ENCODE measurements around the gene LRRC56. TPM values are rescaled to one million over a fixed set of nuclear protein-coding genes. Genes with fewer than 3 reads are reported as not detected.

The LRRC56 gene
- total RNA-seq, 1 donor from 2014 or later, result 2.1 TPM

DNA sequence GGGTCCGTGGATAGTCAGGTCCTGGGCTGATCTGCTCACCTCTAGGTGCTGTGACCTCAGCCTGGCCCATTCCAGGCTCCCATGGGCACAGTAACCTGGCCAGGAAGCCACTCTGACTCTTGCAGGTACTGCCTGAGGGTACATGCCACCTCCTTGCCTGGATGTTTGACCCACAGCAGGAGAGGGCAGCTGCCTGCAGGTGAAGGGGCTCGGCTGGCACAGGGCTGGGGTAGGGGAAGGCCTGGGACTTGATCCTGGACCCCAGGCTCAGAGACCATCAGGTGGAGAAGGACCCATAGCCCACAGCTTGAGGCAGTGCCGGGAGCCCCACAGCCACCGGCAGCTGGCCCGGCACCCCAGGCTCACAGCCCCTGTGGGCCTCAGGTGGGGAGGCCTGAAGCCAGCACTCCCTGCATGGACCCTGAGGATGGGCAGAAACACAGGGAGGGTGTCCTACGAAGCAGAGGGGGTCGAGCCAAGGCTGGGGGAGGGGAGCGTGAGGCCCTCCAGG lies 2.7 kb downstream of the LRRC56 start:
- no peak for DNase-seq

- DNase-seq, result no peak
Measured at GRCh38 chr11:540583-541432, 3.5 kb downstream of the LRRC56 start.

DNA sequence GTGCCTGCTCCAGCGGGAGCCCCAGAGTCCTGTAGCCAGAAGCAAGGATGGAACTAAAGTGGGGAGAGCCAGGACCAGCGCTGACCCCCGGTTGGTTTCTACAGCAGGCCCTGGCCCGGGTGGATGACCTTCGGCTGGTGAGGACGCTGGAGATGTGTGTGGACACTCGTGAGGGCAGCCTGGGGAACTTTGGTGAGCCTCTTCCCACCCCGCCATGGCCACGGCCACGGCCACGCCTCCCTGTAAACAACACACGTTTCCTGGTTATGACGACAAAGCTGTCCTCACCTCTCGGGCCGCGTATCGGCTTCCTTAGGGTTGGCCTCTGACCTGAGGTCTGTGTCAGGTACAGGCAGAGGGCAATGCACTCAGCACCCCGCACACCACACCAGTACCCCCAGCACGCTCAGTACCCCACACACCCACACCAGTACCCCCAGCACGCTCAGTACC lies 4.1 kb downstream of the LRRC56 start:
- no peak for DNase-seq

DNA sequence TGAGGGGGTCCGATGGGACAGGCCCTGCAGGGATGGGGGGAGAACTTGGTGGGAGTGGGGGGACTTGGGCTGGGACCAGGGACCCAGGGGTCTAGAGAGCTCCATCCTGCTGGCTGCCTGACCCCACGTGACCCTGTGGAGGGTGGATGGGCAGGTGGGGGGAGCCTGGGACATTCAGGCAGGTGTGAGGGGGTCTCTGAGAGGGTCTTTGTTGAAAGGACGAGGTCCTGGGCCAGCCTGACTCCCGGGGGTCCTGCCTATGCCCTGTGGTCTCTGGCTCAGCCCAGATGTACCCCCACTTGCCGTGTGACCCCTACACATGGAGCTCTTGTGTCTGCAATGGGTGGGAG lies 7.5 kb downstream of the LRRC56 start:
- DNase-seq, result no peak

DNA sequence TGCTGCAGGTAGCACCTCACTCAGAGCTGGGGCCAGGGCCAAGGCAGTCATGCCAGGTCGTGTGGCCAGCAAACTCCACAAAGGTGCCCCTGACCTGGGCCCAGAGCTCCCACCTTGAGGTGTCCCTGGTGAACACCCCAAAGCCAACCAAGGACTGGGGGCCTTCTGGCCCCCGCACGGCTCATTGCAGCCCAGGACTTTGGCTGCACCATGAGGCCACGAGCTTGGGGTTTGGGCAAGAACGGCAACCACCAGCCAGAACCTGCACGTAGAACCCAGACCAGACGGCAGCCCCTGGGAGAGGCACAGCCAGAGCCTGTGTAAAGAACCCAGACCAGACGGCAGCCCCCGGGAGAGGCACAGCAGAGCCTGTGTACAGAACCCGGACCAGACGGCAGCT lies 7.8 kb downstream of the LRRC56 start:
- DNase-seq, result no peak

GRCh38 chr11:548700-549603 lies 11.6 kb downstream of the LRRC56 start:
- no peak for DNase-seq

GRCh38 chr11:550021-550745 lies 12.9 kb downstream of the LRRC56 start:
- DNase-seq, result no peak

GRCh38 chr11:550746-551085 lies 13.4 kb downstream of the LRRC56 start:
- no peak for DNase-seq

- DNase-seq, result no peak
Measured at GRCh38 chr11:551131-551530, 13.8 kb downstream of the LRRC56 start.

GRCh38 chr11:551596-551995 lies 14.3 kb downstream of the LRRC56 start:
- no peak for DNase-seq

DNA sequence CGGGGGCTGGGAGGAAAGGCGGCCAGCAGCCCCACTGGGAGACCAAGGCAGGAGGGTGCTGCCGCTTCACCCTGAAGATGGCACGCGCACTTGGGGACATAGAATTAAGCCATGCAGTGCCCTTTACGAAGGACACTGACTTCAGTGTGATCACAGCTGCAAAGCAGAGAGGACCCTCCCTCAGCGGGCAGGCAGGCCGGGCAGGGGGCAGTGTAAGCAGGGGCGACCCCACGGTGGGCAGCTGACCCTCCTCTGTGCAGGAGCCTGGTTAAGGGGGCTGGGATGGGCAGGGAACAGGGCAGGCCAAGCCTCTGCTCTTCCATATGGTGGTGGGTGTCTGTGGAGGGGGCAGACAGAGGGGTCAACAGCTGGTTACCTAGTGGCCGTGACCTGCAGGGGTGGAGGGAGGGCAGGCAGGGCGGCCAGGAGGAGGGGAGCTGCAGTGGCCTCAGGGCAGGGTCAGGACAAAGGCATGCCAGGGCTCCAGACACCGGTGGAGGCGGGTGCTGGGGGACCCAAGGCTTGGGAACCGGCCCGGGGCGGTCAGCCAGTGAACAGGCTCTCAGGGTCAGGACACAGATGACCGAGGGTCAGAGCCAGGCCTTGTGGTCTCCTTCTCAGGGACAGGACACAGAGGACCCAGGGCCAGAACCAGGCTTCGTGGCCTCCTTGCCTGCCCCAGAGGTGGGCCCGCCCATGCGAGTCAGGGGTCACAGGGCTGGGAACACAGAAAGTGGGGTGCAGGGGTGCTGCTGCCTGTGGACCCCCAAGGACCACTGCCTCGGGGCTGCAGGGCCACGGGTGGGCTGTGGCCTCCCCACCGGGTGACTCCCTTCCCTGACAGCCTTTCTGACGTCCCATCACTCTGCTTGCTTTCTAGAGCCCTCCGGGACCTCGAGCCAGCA lies 16.0 kb downstream of the LRRC56 start:
- DNase-seq, result no peak

DNA sequence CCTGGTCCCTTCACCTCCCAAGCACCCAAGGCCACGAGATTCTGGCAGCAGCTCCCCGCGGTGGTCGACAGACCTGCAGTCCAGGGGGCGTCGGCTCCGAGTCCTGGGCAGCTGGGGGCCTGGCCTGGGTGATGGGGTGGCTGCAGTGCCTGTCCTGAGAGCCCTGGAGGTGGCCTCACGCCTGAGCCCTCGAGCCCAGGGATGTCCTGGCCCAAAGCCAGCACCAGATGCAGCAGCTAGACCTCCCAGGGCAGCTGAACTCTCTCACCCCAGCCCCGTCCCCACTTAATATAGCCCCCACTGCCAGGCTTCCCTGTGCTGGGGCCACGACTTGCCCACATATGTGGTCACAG lies 16.6 kb downstream of the LRRC56 start:
- no peak for DNase-seq

- DNase-seq, result peak; percentile 81
Measured at GRCh38 chr11:554428-555226, 17.3 kb downstream of the LRRC56 start.

- DNase-seq, result no peak
Measured at GRCh38 chr11:555227-555779, 18.0 kb downstream of the LRRC56 start.

DNA sequence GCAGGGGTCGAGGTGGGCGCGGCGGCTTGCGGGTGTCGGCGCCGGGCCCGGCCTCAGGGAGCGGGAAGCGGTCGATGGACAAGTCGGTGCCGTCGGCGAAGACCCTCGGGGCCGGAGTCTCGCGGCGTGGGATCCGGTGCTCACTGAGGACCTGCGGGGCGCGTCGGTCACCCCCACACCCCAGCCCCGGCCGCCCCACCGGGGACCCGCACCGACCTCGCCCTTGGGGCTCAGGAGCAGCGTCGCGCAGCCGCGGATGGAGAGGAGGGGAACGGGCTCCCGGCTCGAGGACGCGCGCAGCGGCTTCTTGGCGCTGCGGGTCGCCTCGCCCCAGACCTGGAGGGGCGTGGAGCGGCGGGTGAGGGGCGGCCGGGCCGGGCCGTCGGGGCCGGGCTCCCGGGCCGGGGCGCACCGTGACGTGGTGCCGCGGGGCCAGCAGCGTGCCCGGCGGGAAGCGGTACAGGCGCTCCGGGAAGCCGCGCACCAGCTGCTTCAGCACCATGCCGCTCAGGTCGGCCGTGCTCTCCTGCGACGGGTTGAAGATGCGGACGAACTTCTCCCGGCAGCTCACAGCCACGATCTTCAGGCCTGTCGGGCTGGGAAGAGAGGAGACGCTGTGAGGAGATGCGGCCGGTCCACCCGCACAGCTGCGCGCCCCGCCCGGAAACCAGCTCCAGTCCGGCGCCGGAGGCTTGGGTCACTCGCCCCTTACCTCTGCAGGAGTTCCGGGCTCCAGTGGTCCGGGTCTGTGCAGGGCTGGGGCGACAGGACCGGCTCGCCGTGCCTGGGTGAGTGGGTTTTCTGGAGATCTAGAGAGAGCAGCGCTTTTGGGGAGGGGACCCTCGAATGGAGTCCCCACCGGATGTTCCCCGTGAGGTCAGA lies 18.7 kb downstream of the LRRC56 start:
- no peak for DNase-seq

GRCh38 chr11:556662-557256 lies 19.4 kb downstream of the LRRC56 start:
- no peak for DNase-seq

DNA sequence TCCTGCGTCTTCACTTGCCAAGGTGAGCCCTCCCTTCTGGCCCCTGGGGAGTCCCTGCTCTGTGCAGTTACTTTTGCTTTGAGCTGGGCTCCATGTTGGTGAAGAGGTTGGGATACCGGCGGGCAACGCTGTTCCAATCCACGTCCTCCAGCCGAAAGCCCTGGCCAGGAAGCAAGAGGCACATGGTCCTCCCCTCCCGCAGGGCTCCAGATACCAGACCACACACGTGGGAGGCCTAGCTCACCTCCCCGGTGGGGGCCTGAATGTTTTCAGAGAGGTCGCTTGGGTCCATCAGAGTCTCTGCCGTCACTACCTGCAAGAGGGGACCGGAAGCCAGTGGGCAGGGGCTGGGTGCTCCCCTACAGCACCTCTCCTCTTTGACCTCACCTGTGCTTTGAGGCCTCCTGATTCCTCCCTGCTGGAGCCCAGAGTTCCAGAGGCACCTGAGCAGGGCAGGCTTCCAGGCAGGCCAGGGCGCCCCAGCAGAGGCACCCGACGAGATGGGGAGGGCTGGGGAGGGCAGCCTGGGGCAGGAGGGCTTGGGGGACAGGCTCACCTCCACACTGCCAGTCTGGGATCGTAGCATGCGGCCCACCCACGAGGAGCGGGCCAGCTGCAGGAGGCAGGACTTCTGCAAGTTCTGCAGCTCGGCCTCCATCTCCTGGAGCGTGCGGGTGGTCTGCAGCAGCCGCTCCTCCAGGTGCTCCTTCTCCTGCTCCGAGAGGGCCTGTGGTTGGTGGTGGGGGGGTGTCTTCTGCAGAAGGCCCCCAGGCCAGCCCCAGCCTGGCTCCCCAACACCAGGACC lies 20.2 kb downstream of the LRRC56 start:
- no peak for DNase-seq

DNA sequence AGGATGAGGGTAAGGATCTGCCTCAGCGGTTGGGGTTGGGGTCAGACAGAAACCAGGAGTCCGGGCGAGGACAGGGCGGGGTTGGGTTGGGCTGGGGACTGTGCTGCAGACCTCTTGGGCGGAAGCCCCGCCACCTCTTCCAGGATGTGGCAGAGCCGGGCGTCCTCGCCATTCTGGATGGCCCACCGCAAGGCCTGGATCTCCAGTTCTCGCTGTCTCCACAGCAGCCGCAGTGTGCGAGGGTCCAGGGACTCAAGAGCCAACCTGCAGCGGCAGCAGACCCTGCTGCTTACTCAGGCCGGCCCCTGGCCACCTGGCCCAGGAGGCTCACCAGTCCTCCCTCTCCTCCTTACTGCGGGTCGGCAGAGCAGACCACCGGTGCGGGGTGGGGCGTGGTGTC lies 21.2 kb downstream of the LRRC56 start:
- DNase-seq, result no peak

Data from tongue (tissue), 2 donors.